Nephron progenitor cell (in vitro differentiated cells): ENCODE measurements around the gene NOTCH3.

Source experiments
- DNase-seq: peaks from one replicate; pipeline ENCODE4 v3.0.0; 2021
- H3K27ac Mint-ChIP-seq: 2 replicates; pipeline ENCODE4 v1.8.0; 2021; ENCODE audit warnings: mild to moderate bottlenecking, moderate library complexity, mixed read lengths
- H3K27me3 Mint-ChIP-seq: 2 replicates; pipeline ENCODE4 v1.8.0; 2021; ENCODE audit warnings: mild to moderate bottlenecking, low read depth, mixed read lengths; ENCODE audit not compliant: poor library complexity
- H3K36me3 Mint-ChIP-seq: 2 replicates; pipeline ENCODE4 v1.8.0; 2021; ENCODE audit warnings: low read depth, mixed read lengths
- H3K4me1 Mint-ChIP-seq: 2 replicates; pipeline ENCODE4 v1.8.0; 2021; ENCODE audit warnings: mixed read lengths
- H3K4me3 Mint-ChIP-seq: 2 replicates; pipeline ENCODE4 v1.8.0; 2021; ENCODE audit warnings: mild to moderate bottlenecking, moderate library complexity, mixed read lengths
- H3K9me3 Mint-ChIP-seq: 2 replicates; pipeline ENCODE4 v1.8.0; 2021; ENCODE audit warnings: mild to moderate bottlenecking, moderate library complexity, mixed read lengths
- TF ChIP-seq, protein P1 (sequence below): fragments of 200-600 bp; sonication (generic); IDR thresholded peaks from 2 replicates; pipeline ENCODE4 v1.5.0; 2021; ENCODE audit warnings: antibody characterized with exemption

Gene NOTCH3

DNA sequence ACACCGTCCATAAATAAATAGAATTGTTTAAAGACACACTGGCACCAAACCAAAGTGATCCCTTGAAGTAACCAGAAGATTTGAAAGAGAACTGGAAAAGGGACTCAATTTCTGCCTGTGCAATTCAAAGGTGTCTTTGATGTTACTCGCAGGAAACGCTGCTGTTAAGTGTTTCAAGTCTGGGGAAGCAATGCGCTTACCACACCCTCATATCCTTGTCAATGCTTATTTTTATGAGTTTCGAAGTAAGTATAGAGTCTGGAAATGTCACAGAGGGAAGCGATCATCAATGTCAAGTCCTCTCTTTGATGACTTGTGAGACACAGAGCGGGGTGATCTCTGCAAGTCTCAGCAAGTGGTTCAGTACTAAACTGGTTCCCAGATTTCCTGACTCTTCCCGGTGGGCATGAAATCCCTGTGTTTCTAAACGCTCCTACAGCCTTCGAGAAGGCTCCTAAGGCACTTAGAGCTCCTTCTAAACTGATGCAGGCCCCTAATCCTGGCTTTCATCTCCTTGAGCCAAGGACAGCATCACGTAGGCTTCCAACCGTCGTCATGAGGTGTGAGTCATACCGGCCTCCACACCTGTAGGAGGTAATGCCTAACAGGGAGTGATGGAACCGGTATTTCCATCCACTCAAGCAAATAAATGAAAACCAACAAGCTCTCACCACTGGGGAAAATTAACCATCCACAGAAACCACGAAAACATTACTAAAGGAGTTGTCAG lies 70.8 kb downstream of the NOTCH3 start:
- TF ChIP-seq, protein P1, sequence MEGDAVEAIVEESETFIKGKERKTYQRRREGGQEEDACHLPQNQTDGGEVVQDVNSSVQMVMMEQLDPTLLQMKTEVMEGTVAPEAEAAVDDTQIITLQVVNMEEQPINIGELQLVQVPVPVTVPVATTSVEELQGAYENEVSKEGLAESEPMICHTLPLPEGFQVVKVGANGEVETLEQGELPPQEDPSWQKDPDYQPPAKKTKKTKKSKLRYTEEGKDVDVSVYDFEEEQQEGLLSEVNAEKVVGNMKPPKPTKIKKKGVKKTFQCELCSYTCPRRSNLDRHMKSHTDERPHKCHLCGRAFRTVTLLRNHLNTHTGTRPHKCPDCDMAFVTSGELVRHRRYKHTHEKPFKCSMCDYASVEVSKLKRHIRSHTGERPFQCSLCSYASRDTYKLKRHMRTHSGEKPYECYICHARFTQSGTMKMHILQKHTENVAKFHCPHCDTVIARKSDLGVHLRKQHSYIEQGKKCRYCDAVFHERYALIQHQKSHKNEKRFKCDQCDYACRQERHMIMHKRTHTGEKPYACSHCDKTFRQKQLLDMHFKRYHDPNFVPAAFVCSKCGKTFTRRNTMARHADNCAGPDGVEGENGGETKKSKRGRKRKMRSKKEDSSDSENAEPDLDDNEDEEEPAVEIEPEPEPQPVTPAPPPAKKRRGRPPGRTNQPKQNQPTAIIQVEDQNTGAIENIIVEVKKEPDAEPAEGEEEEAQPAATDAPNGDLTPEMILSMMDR = no peak
- DNase-seq = no peak
- Mint-ChIP-seq H3K36me3 (no peaks in the 10 kb centered on the region), H3K27me3 (peaks cover 4% of the 10 kb centered on the region), H3K4me3 (no peak overlapping the region), H3K4me1 (peaks cover 9% of the 10 kb centered on the region), H3K27ac (no peak overlapping the region), H3K9me3 (no peaks in the 10 kb centered on the region)

DNA sequence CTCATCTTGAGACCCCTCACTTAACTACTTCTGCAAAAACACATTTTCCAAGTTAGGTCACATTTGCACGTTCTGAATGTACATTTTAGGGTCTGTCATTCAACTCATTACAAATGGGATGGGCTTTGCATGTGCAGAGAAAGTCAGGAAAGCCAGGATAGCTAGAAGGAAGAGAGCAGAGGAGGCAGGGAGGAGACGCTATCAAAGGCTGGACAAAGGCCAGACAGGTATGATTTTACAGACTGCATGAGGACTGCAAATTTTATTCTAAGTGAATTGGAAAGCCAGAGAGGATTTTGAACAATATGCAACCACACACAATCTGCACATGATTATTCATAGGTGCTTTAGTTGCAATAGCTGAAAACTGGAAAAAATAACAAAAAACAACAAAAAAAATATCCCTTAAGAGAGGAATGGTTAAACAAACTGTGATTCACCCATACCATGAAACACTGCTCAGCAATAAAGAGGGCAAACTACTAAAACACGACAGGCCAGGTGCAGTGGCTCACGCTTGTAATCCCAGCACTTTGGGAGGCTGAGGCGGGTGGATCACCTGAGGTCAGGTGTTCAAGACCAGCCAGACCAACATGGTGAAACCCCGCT lies 72.5 kb downstream of the NOTCH3 start:
- TF ChIP-seq, protein P1 = no peak
- Mint-ChIP-seq H3K9me3 (no peaks in the 10 kb centered on the region), H3K27me3 (peaks cover 4% of the 10 kb centered on the region), H3K4me3 (no peak overlapping the region), H3K36me3 (peaks cover 1% of the 10 kb centered on the region), H3K27ac (no peak overlapping the region), H3K4me1 (peaks cover 20% of the 10 kb centered on the region)
- no peak for DNase-seq

DNA sequence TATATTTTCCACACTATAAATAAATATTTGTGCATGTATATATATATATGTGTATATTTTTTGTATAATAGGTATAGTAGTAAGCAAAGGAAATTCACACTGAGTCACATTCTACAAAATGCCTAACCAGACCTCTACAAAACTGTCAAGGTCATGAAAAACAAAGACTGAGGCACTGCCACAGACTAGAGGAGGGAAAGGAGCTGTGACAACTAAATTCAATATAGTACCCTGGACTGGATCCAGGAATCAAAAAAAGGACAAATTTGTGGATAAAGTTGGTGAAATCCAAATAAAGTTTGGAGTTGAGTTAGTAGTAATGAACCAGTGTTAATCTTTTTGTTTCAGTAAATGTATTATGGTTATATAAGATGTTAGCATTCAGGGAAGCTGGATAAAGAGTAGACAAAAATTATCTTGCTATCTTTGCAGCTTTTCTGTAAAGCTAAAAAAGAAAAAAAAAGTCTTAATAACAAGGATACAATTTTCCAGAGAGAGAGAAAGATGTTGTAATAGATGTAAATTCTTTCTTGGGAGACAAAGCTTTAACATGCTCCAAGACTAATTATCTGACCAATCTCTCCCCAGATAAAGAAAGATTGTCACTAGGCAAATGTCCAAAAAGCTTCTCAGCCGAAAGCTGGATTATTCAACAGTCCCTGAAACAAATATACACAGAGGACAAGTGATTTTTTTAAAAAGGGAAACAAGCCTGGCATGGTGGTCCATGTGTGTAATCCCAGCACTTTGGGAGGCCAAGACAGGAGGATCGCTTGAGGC lies 74.5 kb downstream of the NOTCH3 start:
- H3K4me3 Mint-ChIP-seq = peak overlapping the region; percentile 96
- H3K27ac Mint-ChIP-seq = no peak overlapping the region
- TF ChIP-seq, protein P1 = no peak
- H3K4me1 Mint-ChIP-seq = peaks cover 20% of the 10 kb centered on the region
- DNase-seq = no peak
- H3K36me3 Mint-ChIP-seq = peaks cover 17% of the 10 kb centered on the region
- no peaks in the 10 kb centered on the region for H3K9me3 Mint-ChIP-seq
- peaks cover 4% of the 10 kb centered on the region for H3K27me3 Mint-ChIP-seq

DNA sequence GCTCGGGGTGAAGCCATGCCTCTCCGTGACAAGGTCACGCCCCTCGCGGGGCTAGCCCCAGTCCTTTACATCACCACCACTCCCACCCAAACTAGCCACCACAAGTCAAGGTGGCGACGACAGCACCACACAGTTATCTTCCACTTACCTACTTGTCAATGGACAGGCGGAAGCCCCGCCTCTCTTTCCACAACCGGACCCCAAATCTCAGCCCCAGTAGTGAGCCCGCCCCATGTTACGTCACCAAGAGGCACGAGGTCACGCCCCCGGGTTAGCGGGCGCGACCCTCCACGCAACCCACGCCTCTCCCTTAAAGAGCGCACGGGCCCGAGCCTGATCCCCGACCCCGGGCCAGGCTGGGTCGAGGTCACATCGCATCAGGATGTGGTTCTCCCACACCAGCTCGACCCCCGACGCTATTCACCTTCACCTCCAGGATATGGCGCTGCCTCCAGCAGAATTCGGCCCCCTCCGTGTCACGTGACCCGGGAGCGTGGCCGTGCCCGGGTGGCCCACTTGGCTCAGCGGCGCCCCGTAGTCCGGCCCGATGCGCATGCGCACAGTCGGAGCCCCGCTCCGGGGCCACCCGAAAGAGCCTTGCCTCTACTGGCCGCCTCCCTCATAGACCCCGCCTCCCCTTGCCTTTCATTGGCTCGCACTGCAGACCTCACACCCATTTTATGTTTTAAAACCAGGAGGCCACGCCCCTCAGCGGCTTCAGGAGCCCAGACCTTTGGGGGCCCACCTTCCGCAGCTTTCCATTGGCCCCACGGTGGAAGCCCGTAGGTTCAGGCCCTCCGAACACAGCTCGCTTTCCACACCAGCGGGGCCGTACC lies 75.3 kb downstream of the NOTCH3 start:
- peak; percentile 99 for DNase-seq
- Mint-ChIP-seq H3K27me3 (peaks cover 4% of the 10 kb centered on the region), H3K9me3 (no peaks in the 10 kb centered on the region), H3K4me3 (peak overlapping the region; percentile 96), H3K4me1 (peaks cover 20% of the 10 kb centered on the region), H3K36me3 (peaks cover 26% of the 10 kb centered on the region), H3K27ac (peak overlapping the region; percentile 97)
- TF ChIP-seq, protein P1 = no peak

DNA sequence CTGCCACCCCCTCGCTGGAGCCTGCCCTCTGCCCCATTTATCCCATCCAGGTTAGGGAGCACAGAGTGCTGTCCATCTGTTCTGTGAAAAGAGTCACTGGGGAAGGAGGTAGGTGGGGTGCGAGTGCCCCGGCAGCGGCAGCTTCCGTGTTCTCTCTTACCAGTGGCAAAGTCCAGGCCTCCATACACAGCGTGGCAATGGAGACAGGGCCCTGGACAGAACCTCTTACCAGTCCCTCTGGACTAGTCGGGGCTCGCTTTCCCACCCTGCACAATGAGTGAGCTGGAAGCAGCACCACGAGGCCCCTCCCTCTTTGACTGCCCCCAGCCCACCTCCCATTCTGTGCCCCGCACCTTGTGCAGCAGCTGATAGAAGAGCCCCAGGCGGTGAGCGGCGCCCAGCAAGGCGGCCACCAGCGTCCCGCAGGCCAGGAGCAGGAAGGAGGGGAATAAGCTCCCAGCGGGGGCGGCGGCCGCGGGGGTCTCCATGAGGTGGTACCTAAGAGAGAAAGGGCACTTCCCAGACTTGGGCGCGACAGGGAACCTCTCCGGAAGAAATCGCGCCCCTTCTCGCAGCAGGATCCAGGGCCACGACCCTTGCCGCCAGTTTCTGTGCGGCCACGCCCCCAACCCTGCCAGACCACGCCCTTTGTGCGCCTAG lies 76.1 kb downstream of the NOTCH3 start:
- TF ChIP-seq, protein P1 = no peak
- Mint-ChIP-seq H3K36me3 (peaks cover 33% of the 10 kb centered on the region), H3K27me3 (peaks cover 4% of the 10 kb centered on the region), H3K4me3 (peak overlapping the region; percentile 96), H3K9me3 (no peaks in the 10 kb centered on the region), H3K4me1 (peaks cover 20% of the 10 kb centered on the region), H3K27ac (peak overlapping the region; percentile 97)
- peak; percentile 80 for DNase-seq
